Measurements from ENCODE around the gene TMEM31.

TMEM31 gene, protein sequence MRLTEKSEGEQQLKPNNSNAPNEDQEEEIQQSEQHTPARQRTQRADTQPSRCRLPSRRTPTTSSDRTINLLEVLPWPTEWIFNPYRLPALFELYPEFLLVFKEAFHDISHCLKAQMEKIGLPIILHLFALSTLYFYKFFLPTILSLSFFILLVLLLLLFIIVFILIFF

DNA sequence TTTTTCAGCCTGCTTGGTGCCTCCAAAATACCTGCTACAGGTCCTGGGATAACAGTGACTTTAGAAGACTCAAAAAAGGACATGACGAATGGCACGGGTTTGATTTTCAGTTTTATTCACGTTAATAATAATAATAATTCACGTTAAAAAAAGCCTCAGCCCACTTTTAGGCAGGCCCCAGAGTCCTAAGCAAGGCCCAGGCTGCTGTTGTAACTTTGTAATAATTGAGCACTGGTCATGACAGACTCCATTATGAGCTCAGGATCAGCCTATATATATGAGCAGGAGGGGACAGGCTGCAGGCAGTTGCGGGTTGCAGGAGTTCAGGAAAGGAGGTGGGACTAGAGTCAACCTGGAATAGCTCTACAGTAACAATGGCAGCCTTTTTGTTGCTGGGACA, at the start of gene TMEM31:
Gene TMEM31 (plus strand): TSS at position 301 of the 400 bp plus-strand sequence. CDS start 1,350 bp downstream, outside the sequence.
- FAIRE-seq = no peak

DNA sequence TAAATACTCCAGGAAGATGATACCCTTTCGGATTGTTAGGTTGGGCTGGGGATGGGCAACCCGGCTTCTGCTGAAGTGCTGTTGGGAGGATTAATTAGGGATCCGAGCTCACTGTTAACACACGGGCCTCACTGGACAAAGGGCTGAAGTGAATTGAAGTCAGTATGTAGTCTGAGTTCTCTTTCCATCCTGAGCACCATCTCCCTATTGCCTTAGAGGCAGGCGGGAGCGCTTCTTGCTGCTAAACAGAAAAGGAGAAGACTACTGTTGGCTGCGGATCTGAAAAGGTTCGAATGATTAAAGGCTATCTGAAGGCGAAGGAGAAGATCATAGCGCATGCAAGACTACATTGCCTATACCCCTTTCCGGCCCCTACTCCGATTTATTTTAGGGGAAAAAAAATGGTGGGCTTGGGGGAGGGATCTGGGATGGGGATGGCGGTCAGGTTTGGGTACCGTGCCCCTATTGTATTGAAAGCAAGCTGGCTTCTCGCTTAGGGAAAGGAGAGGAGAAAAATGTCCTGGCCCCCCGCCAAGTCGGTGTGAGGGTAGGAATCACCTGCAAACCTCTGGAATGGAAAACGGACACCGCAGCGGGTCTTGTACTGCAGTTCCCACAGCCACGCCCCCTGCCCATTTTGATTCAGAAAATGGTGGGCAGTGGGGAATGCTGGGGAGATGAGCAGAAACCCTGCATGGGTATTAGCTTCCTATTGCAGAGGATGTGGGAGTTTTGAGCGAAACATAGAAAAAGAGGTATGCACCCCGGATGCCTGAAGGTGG, 46.5 kb upstream of the TMEM31 start:
- FAIRE-seq = no peak

DNA sequence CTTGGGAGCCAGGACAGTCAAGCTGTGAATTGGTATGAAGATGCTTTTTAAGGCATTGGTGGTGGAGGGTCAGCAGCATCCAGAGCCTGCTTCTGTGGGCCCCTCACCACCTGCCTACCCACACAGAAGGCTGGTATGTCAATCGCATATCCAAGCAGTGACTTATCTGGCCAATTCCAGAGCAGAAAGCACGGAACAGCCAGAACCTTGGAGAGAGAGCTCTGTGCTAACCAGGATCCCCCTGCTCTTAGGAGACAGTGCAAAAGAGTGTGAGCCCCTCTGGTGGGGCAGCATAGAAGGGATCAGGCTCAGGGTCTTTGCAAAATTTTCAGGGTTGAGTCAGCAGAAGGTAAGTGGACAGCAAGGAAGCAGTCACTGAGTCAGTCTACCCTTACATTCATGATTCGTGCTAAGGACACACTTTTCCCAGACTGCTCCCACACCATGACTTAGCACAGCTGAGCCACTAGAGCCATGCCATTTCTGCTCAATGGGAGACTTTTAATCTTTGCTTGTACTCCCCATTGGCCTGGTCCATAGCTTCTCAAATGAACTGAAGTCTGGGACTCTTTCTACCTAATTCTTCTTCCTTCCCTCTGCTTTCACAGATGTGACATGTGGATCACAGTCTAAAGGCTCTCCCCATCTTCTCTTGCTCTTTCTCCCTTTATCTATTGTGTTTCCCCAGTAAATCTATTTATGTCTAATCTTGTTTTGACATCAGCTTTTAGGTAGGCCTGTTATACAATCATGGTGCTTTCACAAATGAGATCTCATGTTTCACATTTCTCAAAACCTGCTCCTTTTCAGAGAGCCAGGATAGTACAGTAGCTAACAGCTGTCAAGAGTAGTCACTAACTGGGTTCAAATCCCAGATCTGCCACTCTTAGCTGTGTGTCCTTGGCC, 44.3 kb upstream of the TMEM31 start:
- no peak for FAIRE-seq

DNA sequence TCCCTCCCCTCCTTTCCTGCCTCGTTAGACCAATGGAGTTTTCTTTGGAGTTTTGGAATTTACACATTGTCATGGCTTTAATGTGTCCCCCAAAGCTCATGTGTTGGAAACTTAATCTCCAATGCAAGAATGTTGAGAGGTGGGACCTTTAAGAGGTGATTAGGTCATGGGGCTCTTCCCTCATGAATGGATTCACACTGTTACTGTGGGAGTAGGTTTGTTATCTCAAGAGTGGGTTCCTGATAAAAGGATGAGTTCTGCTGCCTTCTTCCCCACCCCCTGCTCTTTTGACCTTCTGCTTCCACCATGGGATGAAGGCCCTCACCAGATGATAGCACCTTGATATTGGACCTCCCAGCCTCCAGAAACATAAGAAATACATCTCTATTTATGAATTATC, 41.0 kb upstream of the TMEM31 start:
- FAIRE-seq = no peak

DNA sequence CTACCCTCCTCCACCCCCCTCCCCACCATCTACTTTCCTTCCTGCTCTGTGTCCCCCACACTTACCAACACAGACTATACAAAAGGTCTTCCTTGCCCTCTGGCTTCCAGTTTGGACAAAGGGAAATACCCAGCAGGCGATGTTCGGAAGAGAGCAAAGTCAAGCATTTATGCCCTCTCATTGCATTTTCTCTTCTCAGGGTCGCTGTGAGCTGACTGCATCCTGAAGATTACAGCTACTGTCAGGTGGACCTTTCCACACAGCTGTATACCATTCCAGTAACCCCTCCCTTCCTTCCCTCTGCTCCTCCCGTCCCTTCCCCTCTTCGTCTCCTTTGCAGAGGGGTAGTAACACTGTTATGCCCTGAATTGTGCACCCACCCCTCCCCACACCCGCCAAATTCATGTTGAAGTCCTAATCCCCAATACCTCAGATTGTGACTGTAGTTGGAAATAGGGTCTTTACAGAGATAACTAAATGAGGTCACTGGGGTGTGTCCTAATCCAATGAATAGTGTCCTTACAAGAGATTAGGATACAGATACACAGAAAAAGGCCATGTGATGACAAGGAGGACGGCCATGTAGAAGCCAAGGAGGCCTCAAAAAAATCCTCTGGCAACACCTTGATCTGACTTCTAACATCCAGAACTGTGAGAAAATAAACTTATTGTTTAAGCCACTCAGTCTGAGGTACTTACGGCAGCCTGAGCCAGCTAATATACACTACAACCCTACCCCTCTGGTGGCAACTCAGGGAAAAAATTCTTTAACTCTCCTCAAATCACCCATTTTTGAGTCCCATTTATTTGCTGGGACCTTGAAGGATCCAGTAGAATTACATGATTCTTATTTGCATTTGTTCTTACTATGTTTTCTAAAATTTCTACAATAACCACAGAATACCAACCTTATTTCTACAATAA, 35.9 kb upstream of the TMEM31 start:
- FAIRE-seq = no peak

DNA sequence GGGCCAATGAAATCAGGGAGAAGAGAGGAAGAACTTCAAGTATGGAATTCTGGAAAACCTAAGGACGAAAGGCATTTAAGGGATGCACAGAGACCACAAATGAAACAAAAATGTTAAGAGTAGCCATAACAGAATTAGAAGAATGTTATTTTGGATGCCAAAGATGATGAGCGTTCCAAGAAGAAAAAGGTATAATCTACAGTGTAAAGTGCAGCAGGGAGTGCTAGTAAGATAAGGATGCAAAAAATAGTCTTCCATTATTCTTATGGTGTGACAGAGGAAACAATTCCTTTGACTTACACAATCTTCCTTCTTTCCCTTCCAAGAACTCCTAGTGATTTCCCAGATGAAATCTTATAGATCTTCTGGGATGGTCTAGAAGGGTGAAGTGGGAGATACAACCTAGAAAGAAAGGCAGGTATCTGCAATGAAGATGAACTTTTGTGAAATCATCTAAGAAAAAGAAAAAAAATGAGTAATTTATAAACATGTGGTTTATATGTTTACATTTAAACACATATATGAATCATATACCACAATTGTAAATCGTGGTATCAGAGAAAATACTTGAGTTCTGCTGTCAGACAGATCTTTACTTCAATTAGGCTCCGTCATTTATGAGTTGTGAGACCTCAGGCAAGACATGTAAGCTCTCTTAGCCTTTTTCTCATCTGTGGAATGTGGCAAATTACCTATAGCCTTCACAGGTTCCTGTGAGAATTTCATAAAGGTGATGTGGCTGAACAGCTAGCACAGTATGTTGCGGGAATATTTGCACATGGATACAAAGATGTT, 32.3 kb upstream of the TMEM31 start:
- no peak for FAIRE-seq

DNA sequence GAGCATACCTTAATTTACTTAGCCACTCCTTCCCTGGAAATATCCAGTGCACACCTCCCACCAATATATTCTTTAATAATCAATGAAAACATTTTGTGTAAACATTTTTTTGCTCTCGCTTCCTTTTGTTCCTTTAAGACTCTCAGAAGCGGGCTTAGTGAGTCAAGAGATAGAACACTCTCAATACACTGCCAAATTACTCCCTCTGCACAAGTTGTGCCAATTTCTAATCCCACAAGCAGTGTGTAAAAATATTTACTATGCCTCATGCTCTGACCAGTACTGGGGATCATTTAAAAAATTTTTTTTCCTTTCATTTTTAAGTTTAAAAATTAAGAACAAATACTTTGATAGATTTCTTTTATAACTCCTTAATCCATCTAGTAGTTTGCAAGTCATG, 29.3 kb upstream of the TMEM31 start:
- FAIRE-seq = no peak

DNA sequence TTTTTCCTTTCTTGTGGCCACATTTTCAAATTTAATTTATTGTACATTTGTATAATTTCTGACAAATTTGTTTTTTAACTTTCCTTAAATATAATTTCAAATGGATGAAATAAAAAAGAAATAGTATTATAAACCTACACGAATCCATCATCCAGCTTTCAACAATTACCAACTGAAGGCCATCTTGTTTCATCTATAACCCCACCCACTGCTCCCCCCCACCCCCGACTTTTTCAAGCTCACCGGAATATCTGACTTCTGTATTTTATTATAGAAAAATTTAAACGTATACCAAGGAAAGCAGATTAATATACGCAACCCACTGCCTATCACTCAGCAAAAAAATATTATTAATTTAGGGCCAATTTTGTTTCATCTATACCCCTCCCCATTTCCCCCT, 25.3 kb upstream of the TMEM31 start:
- FAIRE-seq = no peak

DNA sequence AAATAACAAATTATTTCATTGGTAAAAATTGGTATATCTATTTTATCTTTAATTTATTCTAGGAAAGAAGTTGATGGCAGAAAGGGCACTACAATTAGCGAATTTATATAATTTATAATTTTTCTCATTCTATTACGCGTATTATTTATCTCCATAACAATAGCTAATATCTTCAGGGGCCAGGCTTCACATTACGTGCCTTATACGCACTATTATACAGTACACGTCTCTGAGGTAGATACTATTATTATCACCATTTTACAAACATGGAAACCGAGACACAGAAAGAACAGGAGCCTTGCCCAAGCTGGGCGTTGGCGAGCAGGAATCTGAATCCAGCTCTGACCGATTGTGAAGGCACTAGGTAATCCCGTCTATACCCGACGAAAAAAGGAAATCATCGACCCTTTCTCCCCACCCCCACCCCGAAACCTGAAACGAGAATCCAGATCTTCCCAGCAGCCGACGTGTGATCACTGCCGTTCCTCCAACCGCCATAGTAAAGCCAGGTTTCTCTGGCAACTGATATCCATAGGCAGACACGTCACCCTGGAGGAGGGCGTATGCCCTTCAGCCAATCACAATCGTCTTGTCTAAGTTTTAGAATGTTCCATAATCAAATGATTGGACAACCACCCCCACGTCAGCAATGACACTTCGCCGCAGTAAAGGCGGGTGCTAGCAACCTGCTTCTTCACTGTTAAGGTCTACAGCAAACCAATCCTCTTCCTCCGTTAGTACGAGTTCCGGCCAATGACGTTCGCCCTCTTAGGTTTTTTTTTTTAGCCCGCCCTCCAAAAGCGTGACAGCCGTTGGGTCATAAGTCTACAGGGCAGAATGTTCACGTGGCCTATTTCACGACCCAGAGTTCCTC, 24.3 kb upstream of the TMEM31 start, which contains the start of gene MORF4L2:
Gene MORF4L2 (minus strand): TSS at position 501 of the 874 bp plus-strand sequence. CDS start 9,672 bp downstream, outside the sequence.
- FAIRE-seq = peak; percentile 98

DNA sequence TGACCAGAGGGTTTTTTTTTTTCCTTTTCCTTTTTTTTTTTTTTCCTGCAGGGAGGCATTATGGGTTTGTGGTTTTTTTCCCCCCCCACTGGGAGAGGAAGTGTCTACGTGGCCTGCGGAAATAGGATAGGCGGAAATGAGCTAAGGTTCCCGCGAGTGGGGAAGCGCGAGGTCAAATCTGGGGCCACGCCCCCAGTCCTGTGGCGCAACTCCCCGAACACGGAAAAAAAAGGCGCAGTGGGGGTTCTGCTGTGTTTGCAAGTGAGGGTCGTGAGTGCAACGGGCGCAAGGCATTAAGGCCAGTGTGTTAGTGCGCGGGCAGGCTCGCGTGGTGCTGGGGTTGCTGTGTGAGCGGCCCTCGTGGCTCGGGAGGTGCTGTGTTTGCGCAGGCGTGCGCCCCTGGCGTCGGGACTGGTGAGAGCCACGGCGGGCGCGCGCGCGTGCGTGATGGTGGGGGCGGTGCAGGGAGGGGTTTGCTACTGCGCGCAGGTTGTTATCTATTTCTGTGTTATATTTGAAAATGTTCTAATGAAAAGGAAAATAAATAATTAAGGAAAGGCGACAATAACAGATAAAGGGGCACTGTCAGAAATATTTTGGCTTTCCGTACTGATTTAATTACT, 23.5 kb upstream of the TMEM31 start:
- FAIRE-seq = no peak

DNA sequence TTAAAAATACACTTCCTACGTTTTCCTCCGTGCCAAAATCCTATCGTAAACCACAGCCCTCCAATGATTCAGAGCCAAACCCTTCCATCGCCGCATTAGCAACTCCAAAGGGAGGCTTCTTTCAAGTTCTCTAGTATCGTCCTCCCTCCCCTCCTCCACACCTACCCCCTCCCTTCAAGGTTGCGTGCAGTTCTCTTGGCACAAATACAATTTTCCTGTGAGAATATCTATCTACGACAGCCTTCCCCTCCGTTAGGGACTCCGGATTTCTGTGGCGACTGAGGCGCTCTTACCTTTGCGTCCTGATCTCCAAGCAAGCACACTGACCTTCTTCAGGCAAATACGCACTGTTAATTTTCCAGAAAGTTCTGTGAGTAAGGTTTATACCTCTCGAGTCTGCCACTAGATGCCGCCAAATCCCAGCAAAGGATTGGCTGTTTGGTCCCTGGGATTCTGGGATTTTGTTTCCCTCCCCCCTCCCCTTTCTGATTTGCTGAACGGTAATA, 23.0 kb upstream of the TMEM31 start:
- peak; percentile 35 for FAIRE-seq

DNA sequence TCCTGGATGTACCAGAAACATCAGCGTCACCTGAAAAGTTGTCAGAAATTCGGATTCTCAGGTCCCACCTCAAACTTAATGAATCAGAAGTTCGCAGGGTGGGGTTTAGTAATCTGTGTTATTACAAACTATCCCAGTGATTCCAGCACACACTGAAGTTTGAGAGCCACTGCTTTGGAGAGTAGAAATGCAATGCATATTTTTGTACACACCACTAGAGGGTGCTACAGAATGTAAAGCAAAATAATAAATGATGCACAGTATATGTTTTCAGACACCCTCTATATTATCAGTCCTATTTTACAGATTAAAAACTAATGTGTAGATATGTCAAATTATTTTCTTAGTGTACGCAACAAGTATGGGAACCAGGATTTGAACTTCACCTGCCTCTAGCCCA, 21.8 kb upstream of the TMEM31 start:
- FAIRE-seq = peak; percentile 84

DNA sequence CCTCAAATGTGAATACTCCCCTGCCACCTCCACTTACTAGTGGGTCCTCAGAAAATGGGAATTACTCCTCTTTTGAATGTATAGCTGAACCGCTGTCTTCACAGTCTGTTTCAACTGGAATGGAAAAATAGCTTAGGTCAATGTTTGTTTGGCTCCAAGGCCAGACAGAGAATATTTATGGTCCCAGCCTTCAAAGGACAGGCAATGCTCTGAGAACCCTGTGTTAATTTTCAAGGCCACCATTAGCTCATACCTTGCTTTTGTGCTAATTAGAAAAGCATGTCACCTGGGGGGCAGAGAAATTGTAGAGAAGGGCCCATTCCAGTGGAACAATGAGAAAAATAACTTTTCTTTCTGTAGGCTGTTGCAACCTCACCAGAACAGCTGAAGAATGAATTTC, 19.6 kb upstream of the TMEM31 start:
- FAIRE-seq = no peak

DNA sequence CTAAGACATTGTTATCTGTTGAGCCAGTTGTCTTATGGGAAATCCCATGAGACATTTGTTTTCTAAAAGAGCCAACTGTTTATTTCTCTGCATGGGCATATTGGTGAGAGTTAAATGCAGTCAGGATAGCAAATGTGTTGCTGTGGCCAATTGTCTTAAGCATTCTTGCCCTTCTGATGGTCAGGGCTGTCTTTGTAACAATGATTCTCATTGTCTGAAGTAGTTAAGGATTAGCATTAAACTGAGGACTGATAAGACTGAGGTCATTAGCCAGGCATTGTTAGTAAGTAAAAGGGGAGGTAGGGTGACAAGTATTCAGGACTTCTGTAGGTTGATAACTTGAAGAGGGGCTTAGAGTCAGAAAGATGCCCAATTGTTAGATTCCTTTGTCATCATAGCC, 13.0 kb upstream of the TMEM31 start:
- no peak for FAIRE-seq

DNA sequence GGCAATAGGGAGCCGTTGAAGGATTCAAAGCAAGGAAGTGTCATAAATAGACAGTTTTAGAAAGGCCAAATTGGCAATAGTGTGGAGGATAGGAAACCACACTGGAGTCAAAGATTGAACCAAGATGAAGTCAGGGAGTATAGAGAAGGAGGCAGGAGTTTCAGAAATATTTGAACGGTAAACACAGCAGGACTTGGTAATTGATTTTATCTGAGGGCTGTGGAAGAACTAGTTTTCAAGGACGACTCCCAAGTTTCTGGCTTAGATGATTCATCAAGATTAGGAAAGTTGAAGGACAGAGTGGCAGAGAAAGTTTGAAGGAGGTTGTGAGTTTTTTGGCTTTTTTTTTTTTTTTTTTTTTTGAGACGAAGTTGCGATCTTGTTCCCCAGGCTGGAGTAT, 11.5 kb upstream of the TMEM31 start:
- FAIRE-seq = no peak

DNA sequence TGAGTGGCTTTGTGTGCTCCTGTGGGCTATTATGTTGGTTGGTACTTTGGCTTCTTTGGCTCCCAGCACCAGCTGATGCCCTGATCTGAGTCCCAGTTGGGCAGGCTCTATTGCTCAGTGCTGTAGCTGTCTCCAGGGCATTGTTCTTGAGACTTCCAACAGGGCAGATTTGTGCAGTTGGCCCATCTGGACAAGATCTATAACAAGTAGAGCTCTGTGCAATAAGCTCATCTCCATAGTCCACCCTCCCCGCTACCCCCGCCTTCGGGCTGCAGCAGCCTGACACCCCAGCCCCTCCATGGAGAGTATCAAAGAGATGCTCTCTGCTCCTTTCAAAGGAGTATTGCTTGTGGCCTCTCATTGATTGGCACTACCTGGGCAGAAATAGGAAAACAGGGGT, 5.8 kb upstream of the TMEM31 start:
- FAIRE-seq = no peak

DNA sequence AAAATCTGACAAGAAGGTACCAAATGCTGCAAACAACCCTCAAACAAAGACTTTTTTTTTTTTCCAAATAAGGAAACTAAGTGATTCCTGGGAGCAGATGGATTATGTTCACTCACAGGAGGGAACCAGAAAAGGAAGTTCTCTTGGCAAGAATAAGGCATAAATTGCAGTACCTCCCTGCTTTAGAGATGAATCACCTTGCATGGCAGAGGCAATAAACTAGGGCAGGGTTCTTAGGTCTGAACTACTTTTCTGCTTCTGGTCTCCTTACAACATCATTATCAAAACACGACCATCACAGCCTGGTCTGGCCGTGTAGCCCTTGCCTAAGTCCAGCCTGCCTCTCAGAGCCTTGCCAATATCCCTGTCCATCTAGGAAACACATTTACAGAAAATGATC, 6.3 kb downstream of the TMEM31 start:
- FAIRE-seq = no peak

DNA sequence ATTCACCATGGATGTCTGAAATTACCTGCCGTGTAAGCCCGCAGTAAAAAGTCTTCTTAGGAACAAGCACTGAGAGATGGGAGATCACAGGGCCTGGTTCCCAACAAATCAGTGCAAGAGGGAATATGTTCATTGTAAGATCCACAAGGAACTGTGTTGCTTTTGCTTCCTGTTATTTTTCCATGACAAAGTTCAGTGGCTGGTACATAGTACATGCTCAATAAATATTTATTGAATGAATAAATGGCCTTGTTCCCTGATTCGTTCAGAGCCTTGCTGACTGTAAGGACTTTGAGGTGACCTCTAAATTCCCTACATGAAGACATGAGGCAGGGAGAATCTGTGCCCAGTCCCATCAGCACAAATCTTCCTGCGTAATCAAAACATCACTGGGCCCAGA, 7.4 kb downstream of the TMEM31 start:
- FAIRE-seq = no peak

DNA sequence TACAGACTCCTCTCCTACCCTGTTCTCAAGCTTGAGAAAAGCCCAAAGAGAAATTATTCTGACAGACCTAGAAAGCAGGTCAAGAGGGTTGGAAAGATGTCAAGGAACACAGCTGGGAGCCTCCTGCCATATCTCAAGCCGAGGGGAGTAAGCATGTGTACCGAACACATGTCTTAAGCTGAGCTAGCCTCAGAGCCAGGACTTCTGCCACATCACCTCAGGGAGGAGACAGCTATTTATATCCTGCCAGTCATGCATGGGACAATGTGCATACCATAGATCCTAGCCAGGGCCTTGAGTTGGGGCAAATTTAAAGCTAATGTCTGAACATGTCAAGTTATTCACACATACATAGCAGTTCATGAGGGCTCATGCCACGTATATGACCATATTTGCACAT, 11.8 kb downstream of the TMEM31 start:
- no peak for FAIRE-seq

DNA sequence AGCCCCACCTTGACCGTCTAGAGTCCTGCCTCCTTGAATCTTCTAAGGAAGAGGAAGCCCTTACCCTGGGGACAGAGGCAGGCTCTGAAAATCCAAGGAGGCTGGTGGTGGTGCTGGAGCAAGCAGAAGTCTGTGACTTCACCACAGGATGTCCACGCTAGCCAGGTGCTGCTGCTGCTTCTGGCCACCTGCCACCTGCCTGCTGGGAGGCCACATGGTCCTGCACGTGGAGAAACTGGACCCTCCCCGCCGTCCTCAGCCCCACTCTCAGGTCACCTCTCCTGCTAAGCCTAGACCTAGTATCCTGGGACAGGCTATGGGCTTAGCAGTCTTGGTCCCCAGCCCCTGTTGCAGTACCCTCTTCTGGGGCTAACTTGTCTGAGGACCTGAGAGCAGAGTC, 15.8 kb downstream of the TMEM31 start:
- FAIRE-seq = no peak
